OCI-LY3 (cell line): Measurements from ENCODE around the gene CLPTM1L.

Experiments used
- EZH2phosphoT487 ChIP-seq: fragments of 200-600 bp; shearing (Covaris generic); IDR thresholded peaks from 2 replicates; pipeline ENCODE4 v1.6.1; 2018; ENCODE audit warnings: antibody characterized with exemption, mixed run types, low read depth
- TF ChIP-seq, protein P1 (sequence below): fragments of 200-600, 300-600 bp; sonication (generic); IDR thresholded peaks from 2 replicates; pipeline ENCODE4 v1.5.1; 2014; ENCODE audit warnings: antibody characterized with exemption, low read length, low read depth

DNA sequence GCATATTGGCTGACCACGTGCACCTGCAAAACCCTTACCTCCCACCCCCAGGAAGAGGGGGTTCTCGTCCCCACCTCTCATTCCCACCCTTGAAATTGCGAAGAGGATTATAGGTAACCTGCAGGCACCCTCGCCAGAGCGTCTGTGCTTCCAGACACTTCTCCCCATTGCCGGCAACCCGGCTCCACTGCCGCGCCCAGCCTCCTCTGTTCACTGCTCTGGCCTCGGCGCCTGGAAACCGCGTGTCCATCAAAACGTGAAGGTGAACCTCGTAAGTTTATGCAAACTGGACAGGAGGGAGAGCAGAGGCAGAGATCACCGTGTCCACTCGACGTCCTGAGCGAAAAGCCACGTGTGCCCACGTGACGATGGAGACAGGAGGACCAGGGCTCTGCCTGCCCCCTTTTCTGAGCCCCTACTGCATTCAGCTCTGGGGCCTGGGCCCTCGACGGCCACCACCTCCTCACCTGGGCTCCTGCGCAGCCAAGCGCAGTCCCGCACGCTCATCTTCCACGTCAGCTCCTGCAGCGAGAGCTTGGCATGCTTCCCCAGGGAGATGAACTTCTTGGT is 52.0 kb downstream of the CLPTM1L start:
- TF ChIP-seq, protein P1, sequence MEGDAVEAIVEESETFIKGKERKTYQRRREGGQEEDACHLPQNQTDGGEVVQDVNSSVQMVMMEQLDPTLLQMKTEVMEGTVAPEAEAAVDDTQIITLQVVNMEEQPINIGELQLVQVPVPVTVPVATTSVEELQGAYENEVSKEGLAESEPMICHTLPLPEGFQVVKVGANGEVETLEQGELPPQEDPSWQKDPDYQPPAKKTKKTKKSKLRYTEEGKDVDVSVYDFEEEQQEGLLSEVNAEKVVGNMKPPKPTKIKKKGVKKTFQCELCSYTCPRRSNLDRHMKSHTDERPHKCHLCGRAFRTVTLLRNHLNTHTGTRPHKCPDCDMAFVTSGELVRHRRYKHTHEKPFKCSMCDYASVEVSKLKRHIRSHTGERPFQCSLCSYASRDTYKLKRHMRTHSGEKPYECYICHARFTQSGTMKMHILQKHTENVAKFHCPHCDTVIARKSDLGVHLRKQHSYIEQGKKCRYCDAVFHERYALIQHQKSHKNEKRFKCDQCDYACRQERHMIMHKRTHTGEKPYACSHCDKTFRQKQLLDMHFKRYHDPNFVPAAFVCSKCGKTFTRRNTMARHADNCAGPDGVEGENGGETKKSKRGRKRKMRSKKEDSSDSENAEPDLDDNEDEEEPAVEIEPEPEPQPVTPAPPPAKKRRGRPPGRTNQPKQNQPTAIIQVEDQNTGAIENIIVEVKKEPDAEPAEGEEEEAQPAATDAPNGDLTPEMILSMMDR = no peak
- no peak for TF ChIP-seq EZH2phosphoT487
